Esophagus squamous epithelium (tissue), 5 donors: ENCODE results near the gene C11orf91. TPM values are rescaled to one million over a fixed set of nuclear protein-coding genes. Genes with fewer than 3 reads are reported as not detected.

ENCODE experiments used
- DNase-seq: peaks from one replicate; lab custom pipeline; 2025; lab: John Stamatoyannopoulos, UW
- H3K27ac ChIP-seq, 4 donors: fragments of 200-600 bp; sonication (generic); one replicate each; pipeline ENCODE4 v1.5.1; 2016 to 2019; ENCODE audit warnings: mild to moderate bottlenecking in 1 of 4
- H3K27me3 ChIP-seq, 4 donors: fragments of 200-600 bp; sonication (generic); 1 replicate in 3 of 4; 2 replicates in 1 of 4; pipeline versions ENCODE4 v1.5.1 to v1.6.0; 2017 to 2021; ENCODE audit warnings: antibody characterized with exemption in 1 of 4
- H3K36me3 ChIP-seq, 3 donors: fragments of 200-600 bp; sonication (generic); one replicate each; pipeline ENCODE4 v1.5.1; 2016 to 2019
- H3K4me1 ChIP-seq, 3 donors: fragments of 200-600 bp; sonication (generic); one replicate each; pipeline ENCODE4 v1.5.1; 2017 to 2019
- H3K4me3 ChIP-seq, 4 donors: fragments of 200-600 bp; sonication (generic); 1 replicate in 3 of 4; 2 replicates in 1 of 4; pipeline ENCODE4 v1.5.1; 2016 to 2019; ENCODE audit warnings: mild to moderate bottlenecking in 2 of 4, moderate library complexity in 1 of 4
- H3K9me3 ChIP-seq, 3 donors: fragments of 200-600 bp; sonication (generic); one replicate each; pipeline ENCODE4 v1.5.1; 2016 to 2019
- CTCF ChIP-seq, 6 experiments: fragments of 450-650 bp in 4 of 6; fragments of 200-600 bp in 2 of 6; sonication (generic) in 2 of 6; IDR thresholded peaks; one replicate each; pipeline ENCODE4 v1.5.1; 2016 to 2019; ENCODE audit warnings: antibody characterized with exemption in 6 of 6, mild to moderate bottlenecking in 4 of 6, moderate library complexity in 4 of 6
- POLR2A ChIP-seq, 4 donors: fragments of 450-650 bp; IDR thresholded peaks; one replicate each; pipeline ENCODE4 v1.6.1; 2017; ENCODE audit warnings: antibody characterized with exemption in 4 of 4, mild to moderate bottlenecking in 4 of 4, moderate library complexity in 3 of 4
- WGBS, 2 donors: methylation state at CpG; one replicate each; pipeline ENCODE4 v1.1.5; 2018; 5-methylcytosine and 5-hydroxymethylcytosine counted together
- intact Hi-C: fragments of 100-400 bp; cut with DNase I; formaldehyde crosslinking; loops from one replicate; pipeline ENCODE4 v1.15.0; 2022
- total RNA-seq, 4 donors: library from RNA; depleted of rRNA; stranded (reverse); fragments of >200 nt; gene quantifications; one replicate each; pipeline ENCODE4 v1.1.0, GENCODE V29; 2016
- donor health status: DM: yes; HTN: yes; CAD: no.

Gene C11orf91
- total RNA-seq, 4 donors from 2014 or later: not detected

GRCh38 chr11:33723238-33723881 is 22.7 kb upstream of the C11orf91 start:
- WGBS, 2 donors: 35 to 53% methylated on average over 5 to 6 of the region's 6 CpGs
- Histone ChIP-seq H3K36me3 (peaks cover 0 to 42% (median 15%) of the 10 kb centered on the region in 3 donors), H3K4me1 (peaks cover 30 to 78% (median 50%) of the 10 kb centered on the region in 3 donors), H3K9me3 (no peaks in the 10 kb centered on the region), H3K4me3 (peak overlapping the region in 1 of 4 donors; percentile 10), H3K27ac (peak overlapping the region; percentile 65 to 89 (median 74)), H3K27me3 (no peaks in the 10 kb centered on the region)
- intact Hi-C loops: no loop called here
- TF ChIP-seq CTCF (IDR thresholded peaks at IDR 0.05) (no peak), POLR2A (IDR thresholded peaks at IDR 0.05) (no peak)
- DNase-seq: no peak

- WGBS, 2 donors: 78 to 92% methylated on average over 1 of the region's 2 CpGs
Measured at GRCh38 chr11:33722590-33723234, 22.1 kb upstream of the C11orf91 start.

GRCh38 chr11:33721984-33722383 is 21.4 kb upstream of the C11orf91 start:
- H3K27me3 ChIP-seq: no peaks in the 10 kb centered on the region
- DNase-seq: no peak
- WGBS, 2 donors: 89% methylated on average over 5 of the region's 5 CpGs; no CpG with 5 or more reads in 1 of the 2 donors
- peaks cover 30 to 84% (median 52%) of the 10 kb centered on the region in 3 donors for H3K4me1 ChIP-seq
- peaks cover 0 to 56% (median 15%) of the 10 kb centered on the region in 3 donors for H3K36me3 ChIP-seq
- no peaks in the 10 kb centered on the region for H3K9me3 ChIP-seq
- peak overlapping the region; percentile 65 to 89 (median 74) for H3K27ac ChIP-seq
- no peak for TF ChIP-seq CTCF (IDR thresholded peaks at IDR 0.05)
- TF ChIP-seq POLR2A (IDR thresholded peaks at IDR 0.05): no peak
- H3K4me3 ChIP-seq: no peak overlapping the region
- intact Hi-C loops: no loop called here

More at GRCh38 chr11:33722590-33723234, 22.1 kb upstream of the C11orf91 start:
- DNase-seq: no peak
- no peaks in the 10 kb centered on the region for H3K9me3 ChIP-seq
- H3K4me3 ChIP-seq: peak overlapping the region in 1 of 4 donors; percentile 10
- H3K4me1 ChIP-seq: peaks cover 30 to 78% (median 50%) of the 10 kb centered on the region in 3 donors
- no peak for TF ChIP-seq CTCF (IDR thresholded peaks at IDR 0.05)
- peak in 1 of 4 donors; percentile 16 for TF ChIP-seq POLR2A (IDR thresholded peaks at IDR 0.05)
- intact Hi-C loops: no loop called here
- H3K27me3 ChIP-seq: no peaks in the 10 kb centered on the region
- H3K27ac ChIP-seq: peak overlapping the region; percentile 65 to 89 (median 74)
- H3K36me3 ChIP-seq: peaks cover 0 to 48% (median 15%) of the 10 kb centered on the region in 3 donors

GRCh38 chr11:33721426-33721825 is 20.8 kb upstream of the C11orf91 start:
- intact Hi-C loops: no loop called here
- Histone ChIP-seq H3K27ac (peak overlapping the region in 3 of 4 donors; percentile 65 to 89 (median 80)), H3K27me3 (no peaks in the 10 kb centered on the region), H3K4me3 (no peak overlapping the region), H3K9me3 (no peaks in the 10 kb centered on the region), H3K36me3 (peaks cover 0 to 61% (median 15%) of the 10 kb centered on the region in 3 donors), H3K4me1 (peaks cover 30 to 84% (median 57%) of the 10 kb centered on the region in 3 donors)
- DNase-seq: no peak
- WGBS, 2 donors: 22 to 31% methylated on average over 1 of the region's 1 CpG
- TF ChIP-seq CTCF (IDR thresholded peaks at IDR 0.05) (no peak), POLR2A (IDR thresholded peaks at IDR 0.05) (no peak)

- H3K4me3 ChIP-seq: no peak overlapping the region
- peaks cover 2 to 80% (median 15%) of the 10 kb centered on the region in 3 donors for H3K36me3 ChIP-seq
- DNase-seq: no peak
- no peaks in the 10 kb centered on the region for H3K27me3 ChIP-seq
- intact Hi-C loops: no loop called here
- peak overlapping the region in 1 of 4 donors; percentile 80 for H3K27ac ChIP-seq
- TF ChIP-seq CTCF (IDR thresholded peaks at IDR 0.05) (no peak), POLR2A (IDR thresholded peaks at IDR 0.05) (no peak)
- WGBS, 2 donors: 45 to 47% methylated on average over 5 of the region's 5 CpGs
- H3K9me3 ChIP-seq: no peaks in the 10 kb centered on the region
- H3K4me1 ChIP-seq: peaks cover 36 to 88% (median 65%) of the 10 kb centered on the region in 3 donors
Measured at GRCh38 chr11:33719587-33719986, 19.0 kb upstream of the C11orf91 start.
